ENCODE results near the gene CRKL.

The CRKL gene

GRCh38 chr22:20953668-20954500 is 36.7 kb downstream of the CRKL start:
- no peak overlapping the region for H3K4me3 ChIP-seq (ENCODE audit: low read depth, low read length)
- no peak for DNase-seq (ENCODE audit: low read depth, low spot score)
- no peak for TF ChIP-seq CTCF (IDR thresholded peaks at IDR 0.05; ENCODE audit: low read depth, low read length)
- in situ Hi-C loops (cut with HindIII; ENCODE audit: low sequenced_read_pairs) = no loop called here

DNA sequence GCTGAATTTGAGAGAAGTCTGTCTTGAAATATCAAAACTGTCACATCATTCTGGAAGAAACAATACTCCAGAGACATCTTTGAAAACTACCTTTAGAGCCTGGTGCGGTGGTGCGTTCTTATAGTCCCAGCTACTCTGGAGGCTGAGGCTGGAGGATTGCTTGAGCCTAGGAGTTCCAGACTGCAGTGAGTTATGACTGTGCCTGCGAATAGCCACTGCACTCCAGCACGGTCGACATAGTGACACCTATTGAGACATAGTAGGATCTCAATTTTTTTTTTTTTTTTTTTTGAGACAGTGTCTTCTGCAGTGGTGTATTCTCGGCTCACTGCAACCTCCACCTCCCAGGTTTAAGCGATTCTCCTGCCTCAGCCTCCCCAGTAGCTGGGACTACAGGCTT is 38.3 kb downstream of the CRKL start:
- H3K4me3 ChIP-seq (ENCODE audit: low read depth, low read length) = no peak overlapping the region
- no peak for DNase-seq (ENCODE audit: low read depth, low spot score)
- TF ChIP-seq CTCF (IDR thresholded peaks at IDR 0.05; ENCODE audit: low read depth, low read length) = no peak
- in situ Hi-C loops (cut with HindIII; ENCODE audit: low sequenced_read_pairs) = no loop called here

- in situ Hi-C loops (cut with HindIII; ENCODE audit: low sequenced_read_pairs) = no loop called here
- DNase-seq (ENCODE audit: low read depth, low spot score) = peak; percentile 31
- peak overlapping the region; percentile 55 for H3K4me3 ChIP-seq (ENCODE audit: low read depth, low read length)
- TF ChIP-seq CTCF (IDR thresholded peaks at IDR 0.05; ENCODE audit: low read depth, low read length) = no peak
Observed at GRCh38 chr22:20956258-20957101, 39.3 kb downstream of the CRKL start.

GRCh38 chr22:20957102-20957682 is 40.0 kb downstream of the CRKL start:
- peak overlapping the region; percentile 55 for H3K4me3 ChIP-seq (ENCODE audit: low read depth, low read length)
- in situ Hi-C loops (cut with HindIII; ENCODE audit: low sequenced_read_pairs) = no loop called here
- DNase-seq (ENCODE audit: low read depth, low spot score) = no peak
- TF ChIP-seq CTCF (IDR thresholded peaks at IDR 0.05; ENCODE audit: low read depth, low read length) = no peak

DNA sequence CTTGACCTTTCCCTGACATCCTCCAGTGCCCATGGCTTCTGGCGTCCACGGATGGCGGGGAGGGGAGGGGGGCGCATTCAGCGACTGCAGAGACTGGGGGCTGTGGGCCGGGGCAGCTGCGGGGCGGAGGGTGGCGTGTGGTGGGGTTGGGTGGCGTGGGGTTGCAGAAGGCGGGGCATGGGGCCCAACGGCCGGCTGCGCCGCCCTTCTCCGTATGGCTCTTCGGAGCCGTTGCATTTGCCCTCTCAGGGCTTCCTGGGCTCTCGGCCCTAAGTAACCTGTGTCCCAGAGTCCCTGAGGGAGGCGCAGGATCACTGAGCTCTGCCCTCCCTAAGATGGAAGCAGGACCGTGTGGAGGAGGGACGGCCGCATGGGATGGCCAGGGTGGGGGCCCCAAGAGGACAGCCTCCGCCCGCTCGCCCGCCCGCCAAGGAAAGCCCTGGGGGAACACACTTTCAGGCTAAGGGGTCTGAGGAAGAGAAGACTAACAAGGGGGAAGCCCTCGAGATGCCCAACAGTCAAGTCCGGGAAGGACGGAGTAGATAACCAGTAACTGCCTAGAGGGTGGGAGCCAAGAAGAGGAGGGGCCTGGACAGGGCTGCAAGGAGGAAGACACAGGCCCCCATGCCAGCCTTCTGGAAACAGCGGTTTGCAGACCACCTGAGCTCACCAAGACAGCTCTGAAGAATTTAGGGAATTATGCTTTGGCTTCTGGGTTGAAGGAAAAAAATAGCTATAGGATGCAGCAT is 40.6 kb downstream of the CRKL start:
- in situ Hi-C loops (cut with HindIII; ENCODE audit: low sequenced_read_pairs) = no loop called here
- H3K4me3 ChIP-seq (ENCODE audit: low read depth, low read length) = peak overlapping the region; percentile 55
- DNase-seq (ENCODE audit: low read depth, low spot score) = no peak
- no peak for TF ChIP-seq CTCF (IDR thresholded peaks at IDR 0.05; ENCODE audit: low read depth, low read length)

Data from astrocyte of the spinal cord (primary cell).